Ishikawa (cell line): ENCODE measurements around the gene SCRG1.

Experiments
- CEBPB ChIP-seq: IDR thresholded peaks from 2 replicates; pipeline ENCODE4 v1.6.1; 2012
- CREB1 ChIP-seq: IDR thresholded peaks from 2 replicates; pipeline ENCODE4 v1.6.1; 2012; ENCODE audit warnings: low read depth
- EGR1 ChIP-seq: IDR thresholded peaks from 2 replicates; pipeline ENCODE4 v1.6.1; 2012
- EP300 ChIP-seq: IDR thresholded peaks from 2 replicates; pipeline ENCODE4 v1.6.1; 2012; ENCODE audit warnings: borderline replicate concordance
- FOXM1 ChIP-seq: IDR thresholded peaks from 2 replicates; pipeline ENCODE4 v1.6.1; 2012; ENCODE audit warnings: low read depth, borderline replicate concordance
- NFIC ChIP-seq: IDR thresholded peaks from 2 replicates; pipeline ENCODE4 v1.6.1; 2012
- RAD21 ChIP-seq: IDR thresholded peaks from 2 replicates; pipeline ENCODE4 v1.6.1; 2012; ENCODE audit warnings: low read depth
- REST ChIP-seq: IDR thresholded peaks from 2 replicates; pipeline ENCODE4 v1.6.1; 2012; ENCODE audit warnings: low read depth, mild to moderate bottlenecking
- TAF1 ChIP-seq: IDR thresholded peaks from 2 replicates; pipeline ENCODE4 v1.6.1; 2012; ENCODE audit warnings: low read depth, mild to moderate bottlenecking
- TCF12 ChIP-seq: IDR thresholded peaks from 2 replicates; pipeline ENCODE4 v1.6.1; 2012; ENCODE audit warnings: low read depth
- TEAD4 ChIP-seq: IDR thresholded peaks from 2 replicates; pipeline ENCODE4 v1.6.1; 2012
- YY1 ChIP-seq: IDR thresholded peaks from 2 replicates; pipeline ENCODE4 v1.6.1; 2012; ENCODE audit warnings: low read depth
- ZBTB7A ChIP-seq: IDR thresholded peaks from 2 replicates; pipeline ENCODE4 v1.6.1; 2012; ENCODE audit warnings: low read depth
- TF ChIP-seq, protein P1 (sequence below): IDR thresholded peaks from 2 replicates; pipeline ENCODE4 v1.6.1; 2012
- TF ChIP-seq, protein P2 (sequence below): IDR thresholded peaks from 2 replicates; pipeline ENCODE4 v1.6.1; 2012

SCRG1 gene

DNA sequence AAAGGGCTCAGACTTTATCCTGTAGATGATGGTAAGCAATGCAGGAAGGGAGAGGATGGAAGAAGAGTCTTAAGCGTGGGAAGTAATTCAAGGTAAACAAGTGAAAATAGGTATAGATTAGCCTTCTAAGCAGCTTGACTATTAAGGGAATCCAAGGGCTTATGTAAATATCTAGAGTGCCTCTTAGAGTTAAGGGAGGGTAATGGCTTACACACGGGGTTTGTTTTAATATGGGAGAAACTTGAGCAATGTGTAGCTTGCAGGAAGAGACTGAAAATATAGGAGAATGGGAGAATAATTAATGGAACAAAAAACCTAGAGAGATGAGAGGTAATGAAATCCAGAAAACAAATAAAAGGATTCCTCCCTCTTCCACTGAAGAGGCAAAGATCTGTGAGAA lies 41.0 kb downstream of the SCRG1 start:
- TF ChIP-seq FOXM1: no peak
- no peak for TF ChIP-seq RAD21
- TF ChIP-seq EGR1: no peak
- TF ChIP-seq, protein P1, sequence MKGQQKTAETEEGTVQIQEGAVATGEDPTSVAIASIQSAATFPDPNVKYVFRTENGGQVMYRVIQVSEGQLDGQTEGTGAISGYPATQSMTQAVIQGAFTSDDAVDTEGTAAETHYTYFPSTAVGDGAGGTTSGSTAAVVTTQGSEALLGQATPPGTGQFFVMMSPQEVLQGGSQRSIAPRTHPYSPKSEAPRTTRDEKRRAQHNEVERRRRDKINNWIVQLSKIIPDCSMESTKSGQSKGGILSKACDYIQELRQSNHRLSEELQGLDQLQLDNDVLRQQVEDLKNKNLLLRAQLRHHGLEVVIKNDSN: no peak
- TF ChIP-seq YY1: no peak
- TF ChIP-seq CEBPB: no peak
- TF ChIP-seq TEAD4: no peak
- TF ChIP-seq, protein P2, sequence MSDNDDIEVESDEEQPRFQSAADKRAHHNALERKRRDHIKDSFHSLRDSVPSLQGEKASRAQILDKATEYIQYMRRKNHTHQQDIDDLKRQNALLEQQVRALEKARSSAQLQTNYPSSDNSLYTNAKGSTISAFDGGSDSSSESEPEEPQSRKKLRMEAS: no peak
- TF ChIP-seq TAF1: no peak

DNA sequence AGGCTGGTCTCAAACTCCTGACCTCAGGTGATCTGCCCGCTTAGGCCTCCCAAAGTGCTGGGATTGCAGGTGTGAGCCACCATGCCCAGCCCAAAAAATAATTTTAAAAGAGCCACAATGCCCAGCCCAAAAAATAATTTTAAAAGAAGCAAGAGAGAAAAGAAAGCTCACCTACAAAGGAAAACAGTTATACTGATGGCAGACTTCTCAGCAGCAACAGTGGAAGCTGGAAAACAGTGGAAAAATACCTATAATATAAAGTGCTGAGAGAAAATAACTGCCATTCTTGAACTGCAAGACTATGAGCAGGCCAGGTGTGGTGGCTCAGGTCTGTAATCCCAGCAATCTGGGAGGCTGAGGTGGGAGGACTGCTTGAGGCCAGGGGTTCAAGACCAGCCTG lies 51.4 kb downstream of the SCRG1 start:
- no peak for TF ChIP-seq CREB1
- no peak for TF ChIP-seq TEAD4
- TF ChIP-seq FOXM1: no peak
- TF ChIP-seq EP300: no peak
- TF ChIP-seq TCF12: no peak
- no peak for TF ChIP-seq ZBTB7A
- TF ChIP-seq TAF1: no peak
- TF ChIP-seq YY1: no peak
- TF ChIP-seq CEBPB: no peak
- no peak for TF ChIP-seq REST
- no peak for TF ChIP-seq RAD21
- TF ChIP-seq, protein P2: no peak
- TF ChIP-seq NFIC: no peak
- TF ChIP-seq, protein P1: no peak
- TF ChIP-seq EGR1: no peak

DNA sequence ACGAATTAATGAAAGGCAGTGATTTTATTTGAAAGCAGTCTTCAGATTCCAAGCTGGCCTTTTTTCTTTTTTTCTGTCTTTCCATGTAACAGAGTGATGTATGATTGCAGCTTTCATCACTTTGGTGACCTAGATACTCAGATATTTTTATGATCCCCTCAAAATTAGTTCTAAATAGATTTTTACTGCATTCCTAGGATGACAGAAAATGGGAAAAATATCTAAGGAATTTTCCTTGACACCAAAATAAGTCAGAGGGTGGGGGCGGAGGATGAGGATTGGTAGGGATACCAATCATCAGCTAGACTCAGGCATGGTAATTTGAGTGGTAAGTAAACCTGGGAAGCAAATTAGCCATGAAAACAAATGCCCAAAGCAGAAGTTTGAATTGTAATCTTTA lies 52.8 kb downstream of the SCRG1 start:
- no peak for TF ChIP-seq TCF12
- no peak for TF ChIP-seq CREB1
- peak; percentile 13; the same call in 1 of the 2 replicates for TF ChIP-seq EP300
- no peak for TF ChIP-seq EGR1
- no peak for TF ChIP-seq CEBPB
- no peak for TF ChIP-seq NFIC
- TF ChIP-seq TAF1: no peak
- TF ChIP-seq FOXM1: no peak
- no peak for TF ChIP-seq RAD21
- no peak for TF ChIP-seq YY1
- TF ChIP-seq, protein P1: no peak
- no peak for TF ChIP-seq REST
- TF ChIP-seq TEAD4: peak; percentile 75
- TF ChIP-seq ZBTB7A: no peak
- TF ChIP-seq, protein P2: no peak

DNA sequence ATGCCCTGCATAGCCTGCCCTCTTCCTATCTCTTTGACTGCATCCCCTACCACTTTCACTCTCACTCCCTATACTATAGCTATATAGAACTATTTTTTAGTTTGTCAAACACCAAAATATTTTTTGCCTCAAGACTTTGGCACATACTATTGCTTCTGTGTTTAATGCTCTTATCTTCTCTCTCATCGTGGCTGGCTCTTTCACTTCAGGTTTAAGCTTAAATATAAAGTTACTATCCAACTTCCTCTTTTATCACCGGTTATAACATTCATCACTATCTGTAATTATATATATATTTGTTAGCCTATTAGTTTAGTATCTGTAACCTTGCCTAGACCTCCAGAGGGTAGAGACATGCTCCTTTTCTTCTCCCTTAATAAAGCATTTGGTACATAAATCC lies 53.3 kb downstream of the SCRG1 start:
- TF ChIP-seq EGR1 (no peak), ZBTB7A (no peak), CREB1 (no peak), FOXM1 (no peak), RAD21 (no peak), CEBPB (no peak), YY1 (no peak), TCF12 (no peak), EP300 (no peak), REST (no peak), TEAD4 (no peak), NFIC (no peak), TAF1 (no peak)
- TF ChIP-seq, protein P2: no peak
- TF ChIP-seq, protein P1: no peak
